Activated CD4-positive, alpha-beta memory T cell treated with anti-CD3 and anti-CD28 coated beads for 36 hours (primary cell): ENCODE data around the gene TMEM82. TPM values are rescaled to one million over a fixed set of nuclear protein-coding genes. Genes with fewer than 3 reads are reported as not detected.

ENCODE experiments used
- CTCF ChIA-PET: fragments of 350-600 bp; sonication (Branson Sonifier 250); formaldehyde crosslinking; loops from one replicate; lab custom pipeline; 2021; ENCODE audit warnings: antibody characterized with exemption, inconsistent platforms; lab: Charles Lee
- POLR2A ChIA-PET: fragments of 350-600 bp; sonication (Branson Sonifier 250); formaldehyde crosslinking; loops from one replicate; lab custom pipeline; 2021; ENCODE audit warnings: antibody characterized with exemption; lab: Charles Lee
- DNase-seq: peaks from one replicate; pipeline ENCODE4 v3.0.0-alpha.2; 2020
- H3K27ac Mint-ChIP-seq: one replicate; pipeline ENCODE4 v1.8.0; 2021; ENCODE audit warnings: mixed read lengths
- H3K27me3 Mint-ChIP-seq: one replicate; pipeline ENCODE4 v1.8.0; 2021; ENCODE audit warnings: mixed read lengths
- H3K36me3 Mint-ChIP-seq: one replicate; pipeline ENCODE4 v1.8.0; 2021; ENCODE audit warnings: mixed read lengths
- H3K4me1 Mint-ChIP-seq: one replicate; pipeline ENCODE4 v1.8.0; 2021; ENCODE audit warnings: low read depth, mixed read lengths
- H3K4me3 Mint-ChIP-seq: one replicate; pipeline ENCODE4 v1.8.0; 2021; ENCODE audit warnings: mild to moderate bottlenecking, mixed read lengths
- H3K9me3 Mint-ChIP-seq: one replicate; pipeline ENCODE4 v1.8.0; 2021; ENCODE audit warnings: mixed read lengths
- intact Hi-C: fragments of 100-400 bp; cut with micrococcal nuclease; formaldehyde crosslinking; loops from one replicate; pipeline ENCODE4 v1.15.1; 2023
- total RNA-seq, 2 experiments: library from RNA; stranded (reverse); gene quantifications; one replicate each; pipeline ENCODE4 v1.2.3, GENCODE V29; 2021

Gene TMEM82
- total RNA-seq, 2 experiments from 2014 or later = not detected

GRCh38 chr1:15731735-15732685 is 10.3 kb upstream of the TMEM82 start:
- POLR2A ChIA-PET = no interaction called here
- peaks cover 16% of the 10 kb centered on the region for H3K36me3 Mint-ChIP-seq
- DNase-seq = no peak
- intact Hi-C loops = no loop called here
- no peak overlapping the region for H3K27ac Mint-ChIP-seq
- CTCF ChIA-PET = interaction anchor here (1.2 kb wide), 1 partner anchor 9 kb away, joined by 4 read pairs; no protein-coding TSS in a partner anchor
- H3K4me1 Mint-ChIP-seq = no peaks in the 10 kb centered on the region
- H3K9me3 Mint-ChIP-seq = no peaks in the 10 kb centered on the region
- no peaks in the 10 kb centered on the region for H3K27me3 Mint-ChIP-seq
- no peak overlapping the region for H3K4me3 Mint-ChIP-seq

- peaks cover 12% of the 10 kb centered on the region for H3K36me3 Mint-ChIP-seq
- intact Hi-C loops = no loop called here
- CTCF ChIA-PET = interaction anchor here (1.2 kb wide), 1 partner anchor 9 kb away, joined by 4 read pairs; no protein-coding TSS in a partner anchor
- H3K27me3 Mint-ChIP-seq = no peaks in the 10 kb centered on the region
- POLR2A ChIA-PET = no interaction called here
- H3K4me3 Mint-ChIP-seq = no peak overlapping the region
- no peak for DNase-seq
- H3K4me1 Mint-ChIP-seq = no peaks in the 10 kb centered on the region
- H3K9me3 Mint-ChIP-seq = no peaks in the 10 kb centered on the region
- H3K27ac Mint-ChIP-seq = no peak overlapping the region
These were observed 9.6 kb upstream of the TMEM82 start for GRCh38 chr1:15732686-15733081.

DNA sequence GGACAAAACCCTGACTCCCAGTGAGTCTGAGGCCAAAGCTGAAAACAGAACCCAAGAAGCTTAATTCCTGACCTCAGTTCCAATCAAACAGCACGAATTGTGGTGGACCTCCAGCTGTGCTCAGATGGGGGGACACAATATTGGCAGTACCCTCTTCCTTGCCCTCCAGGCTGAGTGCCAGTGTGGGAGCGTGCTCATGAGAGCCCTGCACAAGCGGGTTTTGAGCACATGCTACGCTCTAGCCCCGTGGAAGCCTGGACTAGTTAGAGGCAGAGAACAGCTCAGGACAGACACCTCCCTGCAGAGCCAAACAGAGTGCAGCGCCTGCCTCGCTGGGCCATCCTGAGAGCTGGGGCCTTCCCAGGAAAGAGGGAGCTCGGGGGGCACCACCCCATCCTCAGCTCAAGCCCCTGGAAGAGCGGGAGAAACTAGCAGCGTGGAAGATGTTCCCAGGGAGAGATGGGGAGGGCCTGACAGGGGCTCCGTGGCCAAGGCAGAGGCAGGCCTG is 9.0 kb upstream of the TMEM82 start:
- POLR2A ChIA-PET = no interaction called here
- H3K4me1 Mint-ChIP-seq = no peaks in the 10 kb centered on the region
- no peaks in the 10 kb centered on the region for H3K27me3 Mint-ChIP-seq
- no peak for DNase-seq
- CTCF ChIA-PET = interaction anchor here (1.2 kb wide), 1 partner anchor 8 kb away, joined by 4 read pairs; no protein-coding TSS in a partner anchor
- no peaks in the 10 kb centered on the region for H3K9me3 Mint-ChIP-seq
- peaks cover 8% of the 10 kb centered on the region for H3K36me3 Mint-ChIP-seq
- no peak overlapping the region for H3K4me3 Mint-ChIP-seq
- intact Hi-C loops = no loop called here
- H3K27ac Mint-ChIP-seq = no peak overlapping the region

GRCh38 chr1:15733726-15734226 is 8.5 kb upstream of the TMEM82 start:
- Mint-ChIP-seq H3K9me3 (no peaks in the 10 kb centered on the region), H3K36me3 (peaks cover 8% of the 10 kb centered on the region), H3K4me3 (no peak overlapping the region), H3K27ac (no peak overlapping the region), H3K4me1 (no peaks in the 10 kb centered on the region), H3K27me3 (no peaks in the 10 kb centered on the region)
- DNase-seq = no peak
- intact Hi-C loops = no loop called here
- ChIA-PET POLR2A (no interaction called here), CTCF (no interaction called here)

GRCh38 chr1:15734296-15734695 is 8.0 kb upstream of the TMEM82 start:
- H3K27ac Mint-ChIP-seq = no peak overlapping the region
- CTCF ChIA-PET = no interaction called here
- no peaks in the 10 kb centered on the region for H3K4me1 Mint-ChIP-seq
- no peak overlapping the region for H3K4me3 Mint-ChIP-seq
- no peak for DNase-seq
- peaks cover 8% of the 10 kb centered on the region for H3K36me3 Mint-ChIP-seq
- no peaks in the 10 kb centered on the region for H3K9me3 Mint-ChIP-seq
- POLR2A ChIA-PET = no interaction called here
- intact Hi-C loops = no loop called here
- H3K27me3 Mint-ChIP-seq = no peaks in the 10 kb centered on the region

DNA sequence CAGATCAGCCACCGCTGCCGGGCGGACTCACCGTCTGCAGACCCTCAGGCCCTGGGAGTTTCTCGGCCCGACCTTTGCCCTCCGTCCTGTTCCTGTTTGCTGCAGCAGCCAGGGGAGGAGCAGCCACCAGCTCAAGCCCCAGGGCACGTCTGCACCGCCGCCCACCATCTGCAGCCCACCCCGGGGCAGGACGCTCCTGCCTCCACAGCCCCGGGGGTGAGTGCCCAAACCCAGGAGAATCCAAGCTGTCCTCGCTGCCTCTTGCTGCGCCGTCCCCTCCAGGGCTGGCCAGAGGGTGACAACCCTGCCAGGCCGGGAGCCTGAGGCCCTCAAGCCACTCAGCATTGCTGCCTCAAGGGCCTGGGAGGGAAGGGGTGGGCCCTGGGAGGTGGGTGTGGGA is 7.4 kb upstream of the TMEM82 start:
- CTCF ChIA-PET = no interaction called here
- no peak for DNase-seq
- peaks cover 8% of the 10 kb centered on the region for H3K36me3 Mint-ChIP-seq

DNA sequence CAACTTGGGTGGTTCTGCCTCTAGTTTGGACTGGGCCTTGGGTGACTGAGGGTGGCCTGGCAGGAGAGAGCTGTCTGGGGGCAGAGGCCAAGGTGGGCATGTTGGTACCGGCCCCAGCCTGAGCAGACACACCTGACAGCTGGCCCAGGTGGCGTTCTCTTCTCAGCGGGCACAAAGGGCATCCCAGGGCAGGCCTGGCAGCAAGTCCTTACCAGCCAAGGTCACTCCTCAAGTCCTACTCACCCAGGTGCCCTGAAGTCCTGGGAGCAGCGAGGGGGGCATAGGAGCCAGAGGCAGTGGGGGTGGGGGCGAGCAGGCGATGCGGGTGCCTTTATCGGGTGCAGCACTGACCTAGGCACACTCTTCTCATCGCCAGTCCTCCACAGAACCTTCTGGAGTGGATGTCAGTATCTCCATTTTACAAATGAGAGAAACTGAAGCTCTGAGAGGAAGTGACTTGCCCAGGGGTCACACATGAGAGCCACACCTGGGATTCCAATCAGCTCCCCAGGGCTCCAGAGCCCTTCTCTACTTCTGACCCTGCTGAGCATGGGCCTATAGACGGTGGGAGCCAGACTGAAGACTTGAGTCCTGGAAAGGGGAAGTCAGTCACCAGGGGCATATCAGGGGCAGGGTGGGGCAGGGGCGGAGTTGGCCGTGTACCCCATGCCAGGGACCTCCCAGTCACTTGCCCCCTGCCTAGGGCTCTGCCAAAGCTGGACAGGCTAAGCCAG is 6.8 kb upstream of the TMEM82 start:
- no peaks in the 10 kb centered on the region for H3K27me3 Mint-ChIP-seq
- POLR2A ChIA-PET = no interaction called here
- DNase-seq = no peak
- intact Hi-C loops = no loop called here
- H3K4me1 Mint-ChIP-seq = no peaks in the 10 kb centered on the region
- H3K27ac Mint-ChIP-seq = no peak overlapping the region
- no peaks in the 10 kb centered on the region for H3K9me3 Mint-ChIP-seq
- no peak overlapping the region for H3K4me3 Mint-ChIP-seq
- CTCF ChIA-PET = no interaction called here
- H3K36me3 Mint-ChIP-seq = peaks cover 8% of the 10 kb centered on the region

More for the DNA sequence above, 7.4 kb upstream of the TMEM82 start:
- intact Hi-C loops = no loop called here
- Mint-ChIP-seq H3K9me3 (no peaks in the 10 kb centered on the region), H3K27ac (no peak overlapping the region), H3K4me1 (no peaks in the 10 kb centered on the region), H3K4me3 (no peak overlapping the region), H3K27me3 (no peaks in the 10 kb centered on the region)
- POLR2A ChIA-PET = no interaction called here

- Mint-ChIP-seq H3K27ac (no peak within 1 kb of the TSS), H3K4me3 (no peak within 1 kb of the TSS)
- CTCF ChIA-PET = no interaction called here
These were observed 6.0 kb upstream of the TMEM82 start, which contains the start of gene SLC25A34 for GRCh38 chr1:15736038-15736891. Gene SLC25A34 (plus strand): TSS chr1:15736258. CDS start chr1:15736486, 228 bp downstream.

GRCh38 chr1:15736892-15737261 is 5.4 kb upstream of the TMEM82 start:
- no peaks in the 10 kb centered on the region for H3K27me3 Mint-ChIP-seq
- no peaks in the 10 kb centered on the region for H3K9me3 Mint-ChIP-seq
- H3K4me1 Mint-ChIP-seq = peaks cover 5% of the 10 kb centered on the region
- intact Hi-C loops = no loop called here
- ChIA-PET POLR2A (no interaction called here), CTCF (interaction anchor here (0.7 to 0.9 kb wide), 2 partner anchors 140 to 159 kb away, joined by 3 read pairs; no protein-coding TSS in a partner anchor)
- no peak for DNase-seq
- H3K36me3 Mint-ChIP-seq = peaks cover 8% of the 10 kb centered on the region
- no peak overlapping the region for H3K27ac Mint-ChIP-seq
- no peak overlapping the region for H3K4me3 Mint-ChIP-seq

More at GRCh38 chr1:15736038-15736891, 6.0 kb upstream of the TMEM82 start, which contains the start of gene SLC25A34:
- H3K27me3 Mint-ChIP-seq = no peaks in the 10 kb centered on the region
- intact Hi-C loops = no loop called here
- H3K9me3 Mint-ChIP-seq = no peaks in the 10 kb centered on the region
- no peak for DNase-seq
- H3K4me1 Mint-ChIP-seq = peaks cover under 1% of the 10 kb centered on the region
- POLR2A ChIA-PET = no interaction called here
- peaks cover 8% of the 10 kb centered on the region for H3K36me3 Mint-ChIP-seq

GRCh38 chr1:15737324-15738319 is 4.7 kb upstream of the TMEM82 start:
- DNase-seq = no peak
- Mint-ChIP-seq H3K36me3 (peaks cover 8% of the 10 kb centered on the region), H3K27ac (no peak overlapping the region), H3K4me3 (no peak overlapping the region), H3K9me3 (no peaks in the 10 kb centered on the region), H3K4me1 (peaks cover 5% of the 10 kb centered on the region), H3K27me3 (no peaks in the 10 kb centered on the region)
- ChIA-PET POLR2A (no interaction called here), CTCF (interaction anchor here (0.5 to 0.9 kb wide), 3 partner anchors 141 to 160 kb away, joined by 3 read pairs; no protein-coding TSS in a partner anchor)
- intact Hi-C loops = no loop called here
